H9 (cell line): Measurements from ENCODE around the gene ADGRD1. TPM values are rescaled to one million over a fixed set of nuclear protein-coding genes. Genes with fewer than 3 reads are reported as not detected.

Experiments
- DNase-seq: peaks from one replicate; pipeline ENCODE4 v3.0.0-alpha.2; 2017
- H2AFZ ChIP-seq: one replicate; pipeline ENCODE4 v1.6.1; 2013; ENCODE audit warnings: mild to moderate bottlenecking, low read length, control low read depth, moderate library complexity
- H2AK5ac ChIP-seq: 2 replicates; pipeline ENCODE4 v1.6.1; 2013; ENCODE audit warnings: low read length, control low read depth, mixed read lengths; ENCODE audit not compliant: insufficient read length
- H2BK120ac ChIP-seq: one replicate; pipeline ENCODE4 v1.6.1; 2013; ENCODE audit warnings: low read depth, mild to moderate bottlenecking, low read length, control low read depth, inconsistent platforms; ENCODE audit not compliant: poor library complexity, severe bottlenecking
- H2BK12ac ChIP-seq: 2 replicates; pipeline ENCODE4 v1.6.1; 2013; ENCODE audit warnings: low read length, control low read depth, mixed read lengths, low read depth; ENCODE audit not compliant: insufficient read length
- H2BK15ac ChIP-seq: 2 replicates; pipeline ENCODE4 v1.6.1; 2013; ENCODE audit warnings: low read depth, low read length, control low read depth
- H2BK20ac ChIP-seq: one replicate; pipeline ENCODE4 v1.6.1; 2013; ENCODE audit warnings: low read depth, mild to moderate bottlenecking, low read length, control low read depth, inconsistent platforms; ENCODE audit not compliant: poor library complexity, severe bottlenecking
- H2BK5ac ChIP-seq: 2 replicates; pipeline ENCODE4 v1.6.1; 2013; ENCODE audit warnings: low read length, control low read depth, mixed read lengths; ENCODE audit not compliant: insufficient read length
- H3K14ac ChIP-seq: 2 replicates; pipeline ENCODE4 v1.6.1; 2013; ENCODE audit warnings: low read length, control low read depth; ENCODE audit not compliant: insufficient read depth
- H3K18ac ChIP-seq: 2 replicates; pipeline ENCODE4 v1.6.1; 2013; ENCODE audit warnings: low read depth, mild to moderate bottlenecking, mixed read lengths, low read length, control low read depth; ENCODE audit not compliant: insufficient read length
- H3K23ac ChIP-seq: 2 replicates; pipeline ENCODE4 v1.6.1; 2013; ENCODE audit warnings: low read length, control low read depth, mixed read lengths, low read depth; ENCODE audit not compliant: insufficient read length
- H3K23me2 ChIP-seq: 2 replicates; pipeline ENCODE4 v1.6.1; 2013; ENCODE audit warnings: low read depth, mild to moderate bottlenecking, mixed read lengths, low read length, control low read depth; ENCODE audit not compliant: insufficient read length, poor library complexity, severe bottlenecking
- H3K27ac ChIP-seq: 2 replicates; pipeline ENCODE4 v1.5.1; 2013; ENCODE audit warnings: low read length, control low read depth, mixed read lengths, low read depth; ENCODE audit not compliant: insufficient read length
- H3K27me3 ChIP-seq: 2 replicates; pipeline ENCODE4 v1.6.1; 2013; ENCODE audit warnings: low read length, control low read depth, inconsistent platforms; ENCODE audit not compliant: insufficient read depth
- H3K4ac ChIP-seq: 2 replicates; pipeline ENCODE4 v1.6.1; 2013; ENCODE audit warnings: low read depth, mild to moderate bottlenecking, control low read depth, inconsistent platforms, low read length, moderate library complexity
- H3K4me1 ChIP-seq: 2 replicates; pipeline ENCODE4 v1.6.1; 2013; ENCODE audit warnings: low read length, control low read depth, inconsistent platforms; ENCODE audit not compliant: insufficient read depth
- H3K4me2 ChIP-seq: 2 replicates; pipeline ENCODE4 v1.6.1; 2013; ENCODE audit warnings: low read length, control low read depth, mixed read lengths; ENCODE audit not compliant: insufficient read length, insufficient read depth
- H3K56ac ChIP-seq: 2 replicates; pipeline ENCODE4 v1.6.1; 2013; ENCODE audit warnings: low read depth, mild to moderate bottlenecking, mixed read lengths, low read length, control low read depth; ENCODE audit not compliant: insufficient read length
- H3K79me1 ChIP-seq: 2 replicates; pipeline ENCODE4 v1.6.1; 2013; ENCODE audit warnings: low read depth, mild to moderate bottlenecking, moderate library complexity, low read length, control low read depth, inconsistent platforms; ENCODE audit not compliant: insufficient read depth, poor library complexity, severe bottlenecking
- H3K79me2 ChIP-seq: 2 replicates; pipeline ENCODE4 v1.6.1; 2013; ENCODE audit warnings: low read length, control low read depth, inconsistent platforms; ENCODE audit not compliant: insufficient read depth
- H3K9ac ChIP-seq: 2 replicates; pipeline ENCODE4 v1.6.1; 2013; ENCODE audit warnings: low read length, control low read depth, mixed read lengths; ENCODE audit not compliant: insufficient read length; ENCODE audit errors: extremely low read depth
- H3K9me3 ChIP-seq: one replicate; pipeline ENCODE4 v1.6.1; 2013; ENCODE audit warnings: low read depth, low read length, inconsistent platforms; ENCODE audit not compliant: control insufficient read depth
- H3T11ph ChIP-seq: one replicate; pipeline ENCODE4 v1.6.1; 2013; ENCODE audit warnings: mild to moderate bottlenecking, low read length, control low read depth, inconsistent platforms
- H4K20me1 ChIP-seq: one replicate; pipeline ENCODE4 v1.6.1; 2013; ENCODE audit not compliant: control insufficient read depth, insufficient read length, insufficient read depth
- H4K5ac ChIP-seq: 2 replicates; pipeline ENCODE4 v1.6.1; 2013; ENCODE audit warnings: low read depth, mild to moderate bottlenecking, mixed read lengths, low read length, control low read depth; ENCODE audit not compliant: insufficient read length
- H4K8ac ChIP-seq: replicated peaks from 2 replicates; pipeline ENCODE4 v1.6.1; 2013; ENCODE audit warnings: low read length, control low read depth, mixed read lengths, low read depth; ENCODE audit not compliant: insufficient read length
- H4K91ac ChIP-seq: 2 replicates; pipeline ENCODE4 v1.6.1; 2013; ENCODE audit warnings: low read depth, mild to moderate bottlenecking, moderate library complexity, mixed read lengths, low read length, control low read depth; ENCODE audit not compliant: insufficient read length
- H3K27ac Mint-ChIP-seq, 3 experiments: 2 replicates in 2 of 3; 3 replicates in 1 of 3; pipeline ENCODE4 v1.8.0; 2020 to 2021; ENCODE audit warnings: mixed read lengths in 3 of 3, mild to moderate bottlenecking in 1 of 3, moderate library complexity in 1 of 3
- H3K27me3 Mint-ChIP-seq: 2 replicates; pipeline ENCODE4 v1.8.0; 2021; ENCODE audit warnings: low read depth, mild to moderate bottlenecking, moderate library complexity, mixed read lengths
- H3K36me3 Mint-ChIP-seq, 3 experiments: 2 replicates in 2 of 3; 3 replicates in 1 of 3; pipeline ENCODE4 v1.8.0; 2020 to 2021; ENCODE audit warnings: low read depth in 3 of 3, mixed read lengths in 3 of 3; ENCODE audit not compliant: insufficient read depth in 1 of 3
- H3K4me1 Mint-ChIP-seq, 2 experiments: 2 replicates each; pipeline ENCODE4 v1.8.0; 2020; ENCODE audit warnings: mixed read lengths in 2 of 2
- H3K4me3 Mint-ChIP-seq, 2 experiments: 2 replicates in 1 of 2; 3 replicates in 1 of 2; pipeline ENCODE4 v1.8.0; 2020 to 2021; ENCODE audit warnings: mild to moderate bottlenecking in 2 of 2, mixed read lengths in 2 of 2, moderate library complexity in 1 of 2
- H3K9me3 Mint-ChIP-seq, 2 experiments: 2 replicates in 1 of 2; 3 replicates in 1 of 2; pipeline ENCODE4 v1.8.0; 2020; ENCODE audit warnings: mild to moderate bottlenecking in 2 of 2, mixed read lengths in 2 of 2, moderate library complexity in 1 of 2
- WGBS: extraction: QIAGEN DNeasy Blood & Tissue Kit; methylation state at CpG from one replicate; pipeline ENCODE4 v1.1.7; 2013; ENCODE audit warnings: missing lambda C conversion rate, low lambda C conversion rate, mixed read lengths; ENCODE audit not compliant: insufficient read length; ENCODE audit errors: extremely low coverage; 5-methylcytosine and 5-hydroxymethylcytosine counted together
- total RNA-seq: library from RNA; stranded (reverse); gene quantifications from 2 replicates; pipeline ENCODE4 v1.2.1, GENCODE V29; 2021
- TF ChIP-seq, protein P1 (sequence below): fragments of 200-600 bp; sonication (generic); conservative IDR thresholded peaks from 3 replicates; pipeline ENCODE4 v1.8.0; 2021; ENCODE audit warnings: antibody characterized with exemption, mild to moderate bottlenecking

Gene ADGRD1
- total RNA-seq, 1 experiment from 2014 or later: 0.52 TPM

DNA sequence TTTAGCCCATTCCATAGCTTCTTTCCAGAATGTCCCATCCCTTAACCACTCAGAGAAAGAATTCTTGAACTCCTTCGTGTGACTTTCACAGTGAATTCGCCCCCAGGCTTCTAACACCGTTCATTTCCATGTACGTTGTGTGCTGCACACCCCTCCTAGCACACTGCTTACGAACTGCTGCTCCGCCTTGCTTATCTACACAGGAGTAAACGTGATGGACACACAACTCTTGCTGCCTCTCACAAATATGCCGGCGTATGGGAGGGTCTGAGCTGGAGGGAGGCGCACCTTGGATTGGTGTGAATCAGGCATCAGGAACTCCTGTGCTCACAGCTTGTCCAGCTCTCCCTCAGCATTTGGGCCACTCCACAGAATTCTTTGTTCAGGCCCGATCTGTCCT is 3.9 kb upstream of the ADGRD1 start:
- H3K27me3 ChIP-seq: no peaks in the 10 kb centered on the region
- no peak overlapping the region for H2BK120ac ChIP-seq
- no peak overlapping the region for H3T11ph ChIP-seq
- H4K8ac ChIP-seq: no peak overlapping the region
- H3K23ac ChIP-seq: no peak overlapping the region
- peaks cover 30 to 51% of the 10 kb centered on the region in 2 experiments for H3K4me1 Mint-ChIP-seq
- H4K5ac ChIP-seq: no peak overlapping the region
- no peaks in the 10 kb centered on the region for H3K79me1 ChIP-seq
- H2BK15ac ChIP-seq: no peak overlapping the region
- peaks cover 5% of the 10 kb centered on the region; the same call in 1 of the 2 replicates for H3K4me1 ChIP-seq
- no peak overlapping the region for H3K4me2 ChIP-seq
- no peak overlapping the region for H3K27ac Mint-ChIP-seq
- H3K14ac ChIP-seq: no peak overlapping the region
- no peak overlapping the region for H2BK20ac ChIP-seq
- no peak overlapping the region for H3K56ac ChIP-seq
- H3K27ac ChIP-seq: no peak overlapping the region
- no peaks in the 10 kb centered on the region for H3K79me2 ChIP-seq
- no peak overlapping the region for H3K4ac ChIP-seq
- H3K23me2 ChIP-seq: no peaks in the 10 kb centered on the region
- H3K27me3 Mint-ChIP-seq: peaks cover 29% of the 10 kb centered on the region
- H3K4me3 Mint-ChIP-seq: no peak overlapping the region
- H4K91ac ChIP-seq: no peak overlapping the region
- no peak overlapping the region for H2AFZ ChIP-seq
- peaks cover 11 to 31% (median 16%) of the 10 kb centered on the region in 3 experiments for H3K36me3 Mint-ChIP-seq
- no peak overlapping the region for H2BK12ac ChIP-seq
- peaks cover 4% of the 10 kb centered on the region for H3K9me3 ChIP-seq
- no CpG with 5 or more reads among the region's 11 CpGs for WGBS
- no peak overlapping the region for H3K18ac ChIP-seq
- no peak for DNase-seq
- H2BK5ac ChIP-seq: no peak overlapping the region
- no peak overlapping the region for H3K9ac ChIP-seq
- peaks cover 2% of the 10 kb centered on the region for H4K20me1 ChIP-seq
- H2AK5ac ChIP-seq: no peak overlapping the region
- H3K9me3 Mint-ChIP-seq: peaks cover 23 to 27% of the 10 kb centered on the region in 2 experiments
- TF ChIP-seq, protein P1, sequence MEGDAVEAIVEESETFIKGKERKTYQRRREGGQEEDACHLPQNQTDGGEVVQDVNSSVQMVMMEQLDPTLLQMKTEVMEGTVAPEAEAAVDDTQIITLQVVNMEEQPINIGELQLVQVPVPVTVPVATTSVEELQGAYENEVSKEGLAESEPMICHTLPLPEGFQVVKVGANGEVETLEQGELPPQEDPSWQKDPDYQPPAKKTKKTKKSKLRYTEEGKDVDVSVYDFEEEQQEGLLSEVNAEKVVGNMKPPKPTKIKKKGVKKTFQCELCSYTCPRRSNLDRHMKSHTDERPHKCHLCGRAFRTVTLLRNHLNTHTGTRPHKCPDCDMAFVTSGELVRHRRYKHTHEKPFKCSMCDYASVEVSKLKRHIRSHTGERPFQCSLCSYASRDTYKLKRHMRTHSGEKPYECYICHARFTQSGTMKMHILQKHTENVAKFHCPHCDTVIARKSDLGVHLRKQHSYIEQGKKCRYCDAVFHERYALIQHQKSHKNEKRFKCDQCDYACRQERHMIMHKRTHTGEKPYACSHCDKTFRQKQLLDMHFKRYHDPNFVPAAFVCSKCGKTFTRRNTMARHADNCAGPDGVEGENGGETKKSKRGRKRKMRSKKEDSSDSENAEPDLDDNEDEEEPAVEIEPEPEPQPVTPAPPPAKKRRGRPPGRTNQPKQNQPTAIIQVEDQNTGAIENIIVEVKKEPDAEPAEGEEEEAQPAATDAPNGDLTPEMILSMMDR: no peak
